Mucosa of gallbladder (tissue), 1 donor: Measurements from ENCODE around the gene RERE. TPM values are rescaled to one million over a fixed set of nuclear protein-coding genes. Genes with fewer than 3 reads are reported as not detected.
A peak's percentile ranks its signal among the peaks of the same experiment; 100 is the strongest.

Experiments used
- DNase-seq: peaks from one replicate; pipeline ENCODE4 v3.0.0-alpha.2; 2020; ENCODE audit warnings: low spot score
- total RNA-seq: library from RNA; stranded (reverse); gene quantifications from one replicate; pipeline ENCODE4 v1.2.1, GENCODE V29; 2021
- donor health status: DM: no; HTN: no; CAD: no.

RERE gene
- total RNA-seq, 1 donor from 2014 or later, result 134 TPM

- peak; percentile 71 for DNase-seq
These were observed 409.1 kb downstream of the RERE start for GRCh38 chr1:8408151-8408839.

- no peak for DNase-seq
These were observed 409.8 kb downstream of the RERE start for GRCh38 chr1:8407652-8408051.

- no peak for DNase-seq
These were observed 410.5 kb downstream of the RERE start for GRCh38 chr1:8406960-8407359.

- DNase-seq, result no peak
These were observed 411.4 kb downstream of the RERE start for GRCh38 chr1:8406011-8406410.

- no peak for DNase-seq
These were observed 412.7 kb downstream of the RERE start for GRCh38 chr1:8404460-8405370.

- no peak for DNase-seq
These were observed 415.2 kb downstream of the RERE start for GRCh38 chr1:8402109-8402710.

- no peak for DNase-seq
These were observed 418.8 kb downstream of the RERE start for GRCh38 chr1:8398677-8399076.

- DNase-seq, result no peak
These were observed 419.4 kb downstream of the RERE start for GRCh38 chr1:8398086-8398485.

GRCh38 chr1:8397511-8397910 lies 419.9 kb downstream of the RERE start:
- DNase-seq, result no peak

- DNase-seq, result no peak
These were observed 420.5 kb downstream of the RERE start for GRCh38 chr1:8396786-8397406.

- DNase-seq, result no peak
These were observed 421.2 kb downstream of the RERE start for GRCh38 chr1:8396083-8396785.

- DNase-seq, result no peak
These were observed 422.0 kb downstream of the RERE start for GRCh38 chr1:8395433-8395866.

- DNase-seq, result no peak
These were observed 422.8 kb downstream of the RERE start for GRCh38 chr1:8394456-8395321.

- no peak for DNase-seq
These were observed 424.9 kb downstream of the RERE start for GRCh38 chr1:8392522-8392921.

- DNase-seq, result no peak
These were observed 426.7 kb downstream of the RERE start for GRCh38 chr1:8390707-8391106.

GRCh38 chr1:8389958-8390535 lies 427.4 kb downstream of the RERE start:
- no peak for DNase-seq

- DNase-seq, result no peak
These were observed 428.5 kb downstream of the RERE start for GRCh38 chr1:8388732-8389562.

- no peak for DNase-seq
These were observed 431.2 kb downstream of the RERE start for GRCh38 chr1:8386247-8386646.

- DNase-seq, result no peak
These were observed 432.9 kb downstream of the RERE start for GRCh38 chr1:8384577-8384976.
